NCI-H226 (cell line): ENCODE results near the gene ISL2.

Source experiments
- DNase-seq: peaks from one replicate; pipeline ENCODE4 v3.0.0-alpha.2; 2015

The ISL2 gene

GRCh38 chr15:76380249-76380648 lies 43.7 kb downstream of the ISL2 start:
- no peak for DNase-seq

- DNase-seq: no peak
These were observed 44.8 kb downstream of the ISL2 start for GRCh38 chr15:76381366-76381765.

- DNase-seq: no peak
These were observed 46.6 kb downstream of the ISL2 start for GRCh38 chr15:76382987-76383728.

- DNase-seq: no peak
These were observed 47.8 kb downstream of the ISL2 start for GRCh38 chr15:76384409-76384808.

GRCh38 chr15:76386178-76386577 lies 49.6 kb downstream of the ISL2 start:
- DNase-seq: no peak

GRCh38 chr15:76386926-76387325 lies 50.4 kb downstream of the ISL2 start:
- no peak for DNase-seq

- no peak for DNase-seq
These were observed 54.0 kb downstream of the ISL2 start for GRCh38 chr15:76390571-76390970.

- DNase-seq: no peak
These were observed 54.7 kb downstream of the ISL2 start for GRCh38 chr15:76391309-76391708.

- no peak for DNase-seq
These were observed 55.3 kb downstream of the ISL2 start for GRCh38 chr15:76391847-76392246.
